ES-I3 (cell line): ENCODE results near the gene CD300C.
"Not testable (repeated sequence)": the region's sequence is repeated elsewhere in the genome, so short reads cannot be mapped to it uniquely, and the experiment has no call there.

Experiments
- H3K36me3 ChIP-seq: 2 replicates; pipeline ENCODE4 v1.6.1; 2013; ENCODE audit warnings: mild to moderate bottlenecking, low read length, control low read depth, moderate library complexity; ENCODE audit not compliant: insufficient read depth
- H3K4me1 ChIP-seq: 2 replicates; pipeline ENCODE4 v1.6.1; 2013; ENCODE audit warnings: mild to moderate bottlenecking, control low read depth, low read length; ENCODE audit not compliant: insufficient read depth
- H3K9ac ChIP-seq: 2 replicates; pipeline ENCODE4 v1.6.1; 2013; ENCODE audit warnings: low read depth, mild to moderate bottlenecking, low read length, moderate library complexity
- H3K9me3 ChIP-seq: 2 replicates; pipeline ENCODE4 v1.6.1; 2013; ENCODE audit warnings: mild to moderate bottlenecking, low read length, moderate library complexity; ENCODE audit not compliant: control insufficient read depth, insufficient read depth

The CD300C gene

DNA sequence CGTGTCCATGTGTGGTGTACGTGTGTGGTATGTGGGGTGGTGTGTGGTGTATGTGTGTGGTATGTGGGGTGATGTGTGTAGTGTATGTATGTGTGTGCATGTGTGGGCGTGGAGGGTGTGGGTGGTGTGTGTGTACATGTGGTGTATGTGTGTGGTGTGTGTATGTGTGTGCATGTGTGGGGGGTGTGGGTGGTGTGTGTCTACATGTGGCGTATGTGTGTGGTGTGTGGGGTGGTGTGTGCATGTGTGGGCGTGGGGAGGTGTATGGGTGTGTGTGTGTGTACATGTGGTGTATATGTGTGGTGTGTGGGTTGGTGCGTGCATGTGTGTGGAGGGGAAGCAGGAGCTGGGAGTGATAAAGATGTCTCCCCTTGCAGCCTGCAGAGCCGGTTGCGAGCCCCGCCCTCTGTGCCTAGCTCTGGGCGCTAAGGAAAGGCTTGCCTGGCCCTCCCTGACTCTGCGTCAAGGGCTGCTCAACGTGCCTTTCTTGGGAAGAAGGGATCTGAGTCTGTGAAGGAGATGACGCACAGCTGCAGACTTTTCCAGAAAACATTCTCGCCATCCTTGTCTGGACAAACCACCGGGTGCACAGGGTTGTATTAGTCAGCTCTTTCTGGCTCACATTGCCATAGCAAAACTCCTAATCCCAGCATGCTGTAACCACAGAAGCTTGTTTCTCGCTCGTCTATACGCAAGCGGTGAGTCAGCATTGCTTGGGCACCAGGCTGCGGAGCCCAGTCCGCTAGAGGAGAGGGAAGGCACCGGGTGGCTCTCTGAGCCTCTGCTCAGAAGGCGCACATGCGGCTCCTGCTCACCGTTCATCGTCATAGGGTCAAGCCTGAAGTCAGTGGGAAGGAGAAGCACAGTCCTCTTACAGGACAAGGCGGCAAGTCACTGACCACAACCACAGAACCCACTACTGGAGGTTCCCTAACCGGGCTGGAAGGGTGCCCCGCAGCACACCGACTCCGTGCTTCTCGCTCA lies 23.4 kb upstream of the CD300C start:
- H3K9ac ChIP-seq = no peak overlapping the region
- no peaks in the 10 kb centered on the region for H3K36me3 ChIP-seq
- no peaks in the 10 kb centered on the region for H3K9me3 ChIP-seq
- H3K4me1 ChIP-seq = peaks cover 11% of the 10 kb centered on the region; the same call in 1 of the 2 replicates

- H3K9ac ChIP-seq = no peak overlapping the region
- H3K9me3 ChIP-seq = no peaks in the 10 kb centered on the region
- H3K4me1 ChIP-seq = peaks cover 11% of the 10 kb centered on the region; the same call in 1 of the 2 replicates
- no peaks in the 10 kb centered on the region for H3K36me3 ChIP-seq
Measured at GRCh38 chr17:74568106-74568873, 22.4 kb upstream of the CD300C start.

DNA sequence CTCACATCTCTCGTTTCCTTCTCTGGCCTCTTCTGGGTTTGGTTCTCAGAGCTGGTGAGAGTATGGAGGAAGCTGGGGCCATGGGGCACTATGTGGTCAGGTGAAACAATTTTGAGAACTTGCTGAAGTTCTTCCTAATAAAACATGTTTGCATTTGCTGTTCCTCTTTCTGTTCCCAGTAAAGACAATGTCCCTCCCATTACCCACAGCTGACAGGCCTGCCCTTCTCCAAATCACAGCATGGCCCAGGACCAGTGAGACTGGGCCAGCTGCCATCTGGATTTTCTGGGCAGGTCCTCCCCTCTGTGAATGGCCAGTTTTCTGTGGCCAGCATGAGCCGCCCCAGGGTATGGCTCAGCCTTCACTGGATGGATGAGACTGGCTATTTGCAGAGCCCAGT lies 21.5 kb upstream of the CD300C start, which contains the start of gene CD300H:
TSS of gene CD300H (minus strand) at position 113 of the 400 bp plus-strand sequence.
- H3K36me3 ChIP-seq = no peaks in the 10 kb centered on the region
- H3K9ac ChIP-seq = no peak within 1 kb of the TSS
- H3K9me3 ChIP-seq = no peaks in the 10 kb centered on the region
- H3K4me1 ChIP-seq = peaks cover 11% of the 10 kb centered on the region; the same call in 1 of the 2 replicates

DNA sequence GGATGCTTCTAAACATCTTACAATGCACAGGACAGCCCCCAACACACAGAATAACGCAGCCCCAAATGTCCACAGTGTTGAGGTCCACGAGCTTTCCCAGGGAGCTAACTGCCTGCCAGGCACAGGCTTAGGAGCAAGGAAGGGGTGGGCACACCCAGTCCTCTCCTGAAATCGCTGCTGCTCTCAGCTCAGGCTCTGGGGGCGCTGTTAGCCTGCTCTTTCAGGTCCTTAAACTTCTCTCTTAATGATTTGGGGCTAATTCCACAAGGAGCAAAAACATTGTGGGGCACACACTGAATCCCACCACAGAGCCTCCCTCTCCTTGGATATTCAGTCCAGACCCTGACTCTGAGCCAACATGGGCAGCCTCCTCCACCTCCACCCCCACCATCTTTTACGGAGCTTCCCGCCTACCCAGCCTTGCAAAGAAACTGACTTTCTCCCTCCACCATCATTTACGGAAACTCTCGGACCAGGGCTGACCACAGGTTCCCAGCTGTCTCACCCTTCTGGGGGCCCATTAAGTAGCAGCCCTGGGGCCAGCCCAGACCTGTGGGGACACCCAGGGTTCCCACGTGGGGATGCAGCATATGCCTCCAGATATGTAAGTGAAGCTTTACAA lies 20.3 kb upstream of the CD300C start:
- Histone ChIP-seq H3K9ac (no peak overlapping the region), H3K9me3 (no peaks in the 10 kb centered on the region), H3K36me3 (no peaks in the 10 kb centered on the region), H3K4me1 (peaks cover 11% of the 10 kb centered on the region; the same call in 1 of the 2 replicates)

GRCh38 chr17:74565126-74565525 lies 19.2 kb upstream of the CD300C start:
- no peaks in the 10 kb centered on the region for H3K9me3 ChIP-seq
- peaks cover 11% of the 10 kb centered on the region; the same call in 1 of the 2 replicates for H3K4me1 ChIP-seq
- H3K9ac ChIP-seq = no peak overlapping the region
- no peaks in the 10 kb centered on the region for H3K36me3 ChIP-seq

GRCh38 chr17:74563358-74563757 lies 17.4 kb upstream of the CD300C start:
- H3K9me3 ChIP-seq = no peaks in the 10 kb centered on the region

DNA sequence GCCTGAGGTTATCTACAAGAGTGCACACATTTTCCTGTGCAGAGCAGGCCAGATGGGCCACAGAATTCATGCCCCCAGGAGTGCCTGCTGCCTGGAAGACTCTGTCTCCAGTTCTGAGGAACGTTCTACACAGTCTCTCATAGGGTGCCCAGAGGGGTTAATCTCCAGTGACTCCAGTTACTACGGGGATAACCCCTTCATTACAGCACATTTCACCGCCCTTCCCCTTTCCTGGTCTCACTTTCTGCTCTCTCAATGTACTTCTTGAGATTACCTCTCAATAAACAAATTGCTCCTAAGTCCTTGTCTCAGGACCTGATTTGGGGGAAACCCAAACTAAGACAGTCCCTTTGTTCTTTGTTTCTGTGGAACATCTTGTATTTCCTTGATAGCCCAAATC lies 15.7 kb upstream of the CD300C start:
- H3K9me3 ChIP-seq = 0 out of 2 replicates have a peak, but pooled peaks cover 10% of the 10 kb centered on the region

More at GRCh38 chr17:74563358-74563757, 17.4 kb upstream of the CD300C start:
- Histone ChIP-seq H3K4me1 (no peaks in the 10 kb centered on the region), H3K36me3 (no peaks in the 10 kb centered on the region), H3K9ac (no peak overlapping the region)

DNA sequence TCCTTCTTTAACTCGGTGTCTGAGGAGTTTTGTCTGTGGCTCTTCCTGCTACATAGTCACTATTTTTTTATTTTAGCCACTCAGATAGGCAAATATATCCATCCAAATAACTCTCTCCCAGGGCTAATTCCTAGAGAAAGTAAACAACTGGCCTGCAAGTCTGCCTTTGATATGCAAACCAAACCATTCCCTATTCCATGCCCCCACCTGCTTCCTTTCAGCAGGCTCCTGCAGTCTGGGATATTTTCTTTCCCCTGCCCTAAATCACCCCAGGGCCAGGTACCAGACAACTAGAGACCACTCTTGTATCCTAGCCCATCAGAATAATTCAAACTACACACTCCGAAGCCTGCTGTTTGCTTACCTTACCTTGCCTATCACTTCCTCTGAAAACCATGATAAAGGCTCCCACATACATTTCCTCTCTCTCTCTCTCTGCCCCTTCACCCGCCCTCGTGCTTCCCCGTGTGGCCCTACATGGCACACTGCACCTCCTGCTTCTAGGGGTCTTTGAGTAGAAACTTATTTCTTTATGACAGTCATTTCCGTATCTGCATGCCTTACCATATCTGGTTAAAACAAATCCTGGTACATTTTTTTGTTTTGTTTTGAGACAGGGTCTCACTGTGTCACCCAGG lies 13.1 kb upstream of the CD300C start:
- no peaks in the 10 kb centered on the region for H3K4me1 ChIP-seq
- 0 out of 2 replicates have a peak, but pooled peaks cover 10% of the 10 kb centered on the region for H3K9me3 ChIP-seq
- H3K9ac ChIP-seq = no peak overlapping the region
- 0 out of 2 replicates have a peak, but pooled peaks cover 2% of the 10 kb centered on the region for H3K36me3 ChIP-seq

More for the DNA sequence above, 15.7 kb upstream of the CD300C start:
- Histone ChIP-seq H3K4me1 (no peaks in the 10 kb centered on the region), H3K36me3 (0 out of 2 replicates have a peak, but pooled peaks cover 2% of the 10 kb centered on the region), H3K9ac (no peak overlapping the region)

DNA sequence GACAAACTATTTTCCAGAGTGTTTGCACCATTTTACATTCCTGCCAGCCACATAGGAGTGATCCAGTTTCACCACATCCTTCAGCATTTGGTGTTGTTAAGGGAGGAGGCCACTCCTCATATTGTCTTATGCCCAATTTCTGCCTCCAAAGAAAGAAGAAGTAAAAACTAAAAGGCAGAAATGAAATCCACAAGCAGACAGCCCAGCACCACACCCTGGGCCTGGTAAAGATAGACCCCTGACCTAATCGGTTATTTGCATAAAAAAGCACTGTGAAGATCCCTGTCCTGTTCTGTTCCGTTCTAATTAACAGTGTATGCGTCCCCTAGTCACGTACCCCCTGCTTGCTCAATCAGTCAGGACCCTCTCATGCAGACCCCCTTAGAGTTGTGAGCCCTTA lies 12.5 kb upstream of the CD300C start:
- not testable (repeated sequence) for H3K4me1 ChIP-seq, H3K9me3 ChIP-seq, H3K9ac ChIP-seq, H3K36me3 ChIP-seq

GRCh38 chr17:74555427-74555940 lies 9.6 kb upstream of the CD300C start:
- Histone ChIP-seq H3K9me3 (0 out of 2 replicates have a peak, but pooled peaks cover 10% of the 10 kb centered on the region), H3K9ac (no peak overlapping the region), H3K4me1 (no peaks in the 10 kb centered on the region), H3K36me3 (0 out of 2 replicates have a peak, but pooled peaks cover 2% of the 10 kb centered on the region)

DNA sequence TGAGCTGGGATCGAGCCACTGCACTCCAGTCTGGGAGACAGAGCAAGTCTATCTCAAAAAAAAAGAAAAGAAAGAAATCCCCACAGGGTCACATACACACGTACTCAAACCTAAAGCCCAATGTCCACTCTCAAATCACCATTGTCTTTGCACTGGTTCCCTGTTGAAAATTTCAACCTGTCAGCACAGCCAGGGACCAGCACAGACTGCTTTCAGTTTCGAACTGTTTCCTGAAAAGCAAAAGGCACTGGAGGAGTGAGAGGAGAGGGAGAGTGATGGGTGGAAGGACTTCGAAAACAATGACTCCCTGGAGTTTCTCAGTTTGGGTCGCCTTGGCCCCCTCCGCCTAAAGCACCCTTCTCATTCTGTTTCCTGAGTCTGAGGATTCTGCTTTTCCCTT lies 9.0 kb upstream of the CD300C start:
- Histone ChIP-seq H3K4me1 (no peaks in the 10 kb centered on the region), H3K9me3 (0 out of 2 replicates have a peak, but pooled peaks cover 10% of the 10 kb centered on the region), H3K36me3 (0 out of 2 replicates have a peak, but pooled peaks cover 2% of the 10 kb centered on the region), H3K9ac (no peak overlapping the region)

- H3K4me1 ChIP-seq = no peaks in the 10 kb centered on the region
- H3K9me3 ChIP-seq = no peaks in the 10 kb centered on the region
- H3K36me3 ChIP-seq = no peaks in the 10 kb centered on the region
- H3K9ac ChIP-seq = no peak overlapping the region
Measured at GRCh38 chr17:74552037-74552436, 6.1 kb upstream of the CD300C start.

GRCh38 chr17:74550602-74551001 lies 4.7 kb upstream of the CD300C start:
- Histone ChIP-seq H3K9me3 (no peaks in the 10 kb centered on the region), H3K36me3 (no peaks in the 10 kb centered on the region), H3K4me1 (no peaks in the 10 kb centered on the region), H3K9ac (no peak overlapping the region)
